Choroid plexus epithelial cell (primary cell): ENCODE results near the gene ARL4D.

Experiments
- DNase-seq: peaks from one replicate; pipeline ENCODE4 v3.0.0-alpha.2; 2010; ENCODE audit warnings: low read depth
- H3K4me3 ChIP-seq: 2 replicates; pipeline ENCODE4 v1.5.1; 2011; ENCODE audit warnings: low read depth, mild to moderate bottlenecking, control low read depth, low read length, moderate library complexity
- CTCF ChIP-seq: conservative IDR thresholded peaks from 2 replicates; pipeline ENCODE4 v1.5.1; 2011; ENCODE audit warnings: low read depth, mild to moderate bottlenecking, control low read depth, inconsistent platforms, low read length, moderate library complexity

ARL4D gene

GRCh38 chr17:43442711-43443110 is 43.9 kb downstream of the ARL4D start:
- DNase-seq, result no peak
- no peak overlapping the region for H3K4me3 ChIP-seq
- no peak for TF ChIP-seq CTCF

- no peak for DNase-seq
- H3K4me3 ChIP-seq, result no peak overlapping the region
- TF ChIP-seq CTCF, result no peak
These were observed 44.6 kb downstream of the ARL4D start for GRCh38 chr17:43443381-43443780.

- DNase-seq, result peak; percentile 59
- no peak for TF ChIP-seq CTCF
- no peak overlapping the region for H3K4me3 ChIP-seq
These were observed 45.6 kb downstream of the ARL4D start for GRCh38 chr17:43444223-43445008.

- TF ChIP-seq CTCF, result no peak
- no peak for DNase-seq
- no peak overlapping the region for H3K4me3 ChIP-seq
These were observed 46.3 kb downstream of the ARL4D start for GRCh38 chr17:43445009-43445589.

GRCh38 chr17:43446773-43447172 is 48.0 kb downstream of the ARL4D start:
- no peak overlapping the region for H3K4me3 ChIP-seq
- no peak for DNase-seq
- no peak for TF ChIP-seq CTCF

- no peak overlapping the region for H3K4me3 ChIP-seq
- no peak for DNase-seq
- TF ChIP-seq CTCF, result no peak
These were observed 50.1 kb downstream of the ARL4D start for GRCh38 chr17:43448720-43449469.
